Muscle of back (tissue), 11 donors: ENCODE results near the gene RPUSD4. TPM values are rescaled to one million over a fixed set of nuclear protein-coding genes. Genes with fewer than 3 reads are reported as not detected.

ENCODE experiments used
- DNase-seq, 3 donors: peaks; one replicate each; pipeline versions ENCODE4 v3.0.0 to v3.0.0-alpha.2; 2013
- polyA plus RNA-seq, 10 donors: library from polyadenylated mRNA; unstranded; fragments of 120-200 nt; gene quantifications; one replicate each; pipeline ENCODE4 v1.2.1, GENCODE V29; 2013; ENCODE audit not compliant: insufficient read length in 10 of 10

Gene RPUSD4
- polyA plus RNA-seq, 10 donors, result 33.2 to 52.5 (median 42.6) TPM

GRCh38 chr11:126158054-126158791 lies 53.2 kb downstream of the RPUSD4 start:
- DNase-seq, result no peak

- DNase-seq, result no peak
These were observed 54.0 kb downstream of the RPUSD4 start for GRCh38 chr11:126157326-126158030.

GRCh38 chr11:126156814-126157213 lies 54.6 kb downstream of the RPUSD4 start:
- DNase-seq, result no peak

GRCh38 chr11:126155402-126156187 lies 55.9 kb downstream of the RPUSD4 start:
- no peak for DNase-seq

GRCh38 chr11:126154691-126155090 lies 56.8 kb downstream of the RPUSD4 start:
- no peak for DNase-seq

GRCh38 chr11:126153972-126154371 lies 57.5 kb downstream of the RPUSD4 start:
- peak in 2 of 3 donors; percentile 36 to 68 for DNase-seq

GRCh38 chr11:126153006-126153405 lies 58.4 kb downstream of the RPUSD4 start:
- DNase-seq, result no peak

GRCh38 chr11:126152586-126152985 lies 58.9 kb downstream of the RPUSD4 start:
- DNase-seq, result no peak

GRCh38 chr11:126152152-126152551 lies 59.3 kb downstream of the RPUSD4 start:
- no peak for DNase-seq

Other genes starting within 250 kb of the RPUSD4 start
- 10 to 100 TPM; 25.7 to 60.2 (median 30.5) TPM for gene CDON, start 148.8 kb downstream of the RPUSD4 start, polyA plus RNA-seq
- gene FAM118B, start 132 bp upstream of the RPUSD4 start, polyA plus RNA-seq, result 10 to 100 TPM; 20.8 to 25.3 (median 22.6) TPM
- 10 to 100 TPM; 56.9 to 68.9 (median 62.9) TPM for gene SRPRA, start 57.2 kb upstream of the RPUSD4 start, polyA plus RNA-seq
- 10 to 100 TPM; 14.4 to 38.2 (median 24.8) TPM for gene FOXRED1, start 57.5 kb upstream of the RPUSD4 start, polyA plus RNA-seq
- gene TIRAP, start 71.4 kb upstream of the RPUSD4 start, polyA plus RNA-seq, result 10 to 100 TPM in 2 of 10 donors, 1 to 10 TPM in 8; 6.4 to 10.6 (median 8.9) TPM
- 10 to 100 TPM; 14.6 to 21.0 (median 19.9) TPM for gene DCPS, start 92.4 kb upstream of the RPUSD4 start, polyA plus RNA-seq
- gene ST3GAL4, start 144.0 kb upstream of the RPUSD4 start, polyA plus RNA-seq, result 10 to 100 TPM; 22.7 to 35.4 (median 26.7) TPM